ENCODE results near the gene CDK5RAP3. TPM values are rescaled to one million over a fixed set of nuclear protein-coding genes. Genes with fewer than 3 reads are reported as not detected.
"Not testable (repeated sequence)": the region's sequence is repeated elsewhere in the genome, so short reads cannot be mapped to it uniquely, and the experiment has no call there.

The CDK5RAP3 gene
- total and polyA plus RNA-seq, 2 experiments from 2014 or later: 124 to 179 TPM

GRCh38 chr17:47931848-47932247, 39.1 kb upstream of the CDK5RAP3 start:
- H3K27me3 ChIP-seq: no peaks in the 10 kb centered on the region
- H3K79me2 ChIP-seq: no peaks in the 10 kb centered on the region
- H3K9me2 ChIP-seq (replicated peaks; ENCODE audit: insufficient read depth): no peaks in the 10 kb centered on the region
- no peaks in the 10 kb centered on the region for H3K4me1 ChIP-seq (ENCODE audit: insufficient read depth)
- no peaks in the 10 kb centered on the region for H3K9me3 ChIP-seq (ENCODE audit: low read depth)
- H3K4me2 ChIP-seq: no peak overlapping the region
- no peaks in the 10 kb centered on the region for H4K20me1 ChIP-seq (ENCODE audit: insufficient read depth, poor library complexity, severe bottlenecking)
- H3K27ac ChIP-seq: no peak overlapping the region
- no peak overlapping the region for H2AFZ ChIP-seq
- TF ChIP-seq EZH2 (IDR thresholded peaks at IDR 0.05; ENCODE audit: borderline replicate concordance): no peak
- TF ChIP-seq, protein P1, sequence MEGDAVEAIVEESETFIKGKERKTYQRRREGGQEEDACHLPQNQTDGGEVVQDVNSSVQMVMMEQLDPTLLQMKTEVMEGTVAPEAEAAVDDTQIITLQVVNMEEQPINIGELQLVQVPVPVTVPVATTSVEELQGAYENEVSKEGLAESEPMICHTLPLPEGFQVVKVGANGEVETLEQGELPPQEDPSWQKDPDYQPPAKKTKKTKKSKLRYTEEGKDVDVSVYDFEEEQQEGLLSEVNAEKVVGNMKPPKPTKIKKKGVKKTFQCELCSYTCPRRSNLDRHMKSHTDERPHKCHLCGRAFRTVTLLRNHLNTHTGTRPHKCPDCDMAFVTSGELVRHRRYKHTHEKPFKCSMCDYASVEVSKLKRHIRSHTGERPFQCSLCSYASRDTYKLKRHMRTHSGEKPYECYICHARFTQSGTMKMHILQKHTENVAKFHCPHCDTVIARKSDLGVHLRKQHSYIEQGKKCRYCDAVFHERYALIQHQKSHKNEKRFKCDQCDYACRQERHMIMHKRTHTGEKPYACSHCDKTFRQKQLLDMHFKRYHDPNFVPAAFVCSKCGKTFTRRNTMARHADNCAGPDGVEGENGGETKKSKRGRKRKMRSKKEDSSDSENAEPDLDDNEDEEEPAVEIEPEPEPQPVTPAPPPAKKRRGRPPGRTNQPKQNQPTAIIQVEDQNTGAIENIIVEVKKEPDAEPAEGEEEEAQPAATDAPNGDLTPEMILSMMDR (IDR thresholded peaks at IDR 0.05; ENCODE audit: poor library complexity): no peak
- TF ChIP-seq EZH2phosphoT487 (IDR thresholded peaks at IDR 0.05; ENCODE audit: low read depth, severe bottlenecking, unreplicated experiment): no peak
- H3K36me3 ChIP-seq (replicated peaks; ENCODE audit: insufficient read depth, low read depth): no peaks in the 10 kb centered on the region
- DNase-seq (ENCODE audit: low spot score): no peak
- H3K4me3 ChIP-seq: no peak overlapping the region
- 89% methylated on average over 4 of the region's 4 CpGs for WGBS (ENCODE audit: low lambda C conversion rate, missing lambda C conversion rate)

DNA sequence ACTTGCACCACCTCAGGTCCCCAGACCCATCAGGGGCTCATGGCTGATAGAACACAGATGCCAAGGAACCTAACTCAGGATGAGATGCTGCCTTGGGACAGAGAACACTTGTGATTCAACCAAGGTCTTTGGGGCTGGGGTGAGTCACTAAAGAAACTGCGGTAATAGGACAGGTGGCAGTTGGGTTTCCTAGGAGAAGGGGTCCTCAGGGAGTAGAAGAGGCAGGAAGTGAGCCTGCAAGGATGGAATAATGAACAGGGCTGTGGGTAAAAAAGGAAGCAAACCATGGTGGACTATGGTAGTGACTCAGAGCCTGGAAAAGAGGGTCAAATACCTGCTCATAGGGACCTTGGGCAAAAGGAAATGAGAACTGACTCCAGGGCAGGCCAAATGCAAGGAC, 36.1 kb upstream of the CDK5RAP3 start:
- H2AFZ ChIP-seq: no peak overlapping the region
- no peak overlapping the region for H3K27ac ChIP-seq
- no peaks in the 10 kb centered on the region for H3K4me1 ChIP-seq (ENCODE audit: insufficient read depth)
- H3K4me2 ChIP-seq: no peak overlapping the region
- 100% methylated on average over 1 of the region's 1 CpG for WGBS (ENCODE audit: low lambda C conversion rate, missing lambda C conversion rate)
- H4K20me1 ChIP-seq (ENCODE audit: insufficient read depth, poor library complexity, severe bottlenecking): no peaks in the 10 kb centered on the region
- H3K27me3 ChIP-seq: no peaks in the 10 kb centered on the region
- H3K4me3 ChIP-seq: no peak overlapping the region
- no peak for DNase-seq (ENCODE audit: low spot score)
- no peaks in the 10 kb centered on the region for H3K9me2 ChIP-seq (replicated peaks; ENCODE audit: insufficient read depth)
- no peak for TF ChIP-seq EZH2phosphoT487 (IDR thresholded peaks at IDR 0.05; ENCODE audit: low read depth, severe bottlenecking, unreplicated experiment)
- TF ChIP-seq, protein P1 (IDR thresholded peaks at IDR 0.05; ENCODE audit: poor library complexity): no peak
- no peak for TF ChIP-seq EZH2 (IDR thresholded peaks at IDR 0.05; ENCODE audit: borderline replicate concordance)
- H3K36me3 ChIP-seq (replicated peaks; ENCODE audit: insufficient read depth, low read depth): no peaks in the 10 kb centered on the region
- no peaks in the 10 kb centered on the region for H3K9me3 ChIP-seq (ENCODE audit: low read depth)
- no peaks in the 10 kb centered on the region for H3K79me2 ChIP-seq

DNA sequence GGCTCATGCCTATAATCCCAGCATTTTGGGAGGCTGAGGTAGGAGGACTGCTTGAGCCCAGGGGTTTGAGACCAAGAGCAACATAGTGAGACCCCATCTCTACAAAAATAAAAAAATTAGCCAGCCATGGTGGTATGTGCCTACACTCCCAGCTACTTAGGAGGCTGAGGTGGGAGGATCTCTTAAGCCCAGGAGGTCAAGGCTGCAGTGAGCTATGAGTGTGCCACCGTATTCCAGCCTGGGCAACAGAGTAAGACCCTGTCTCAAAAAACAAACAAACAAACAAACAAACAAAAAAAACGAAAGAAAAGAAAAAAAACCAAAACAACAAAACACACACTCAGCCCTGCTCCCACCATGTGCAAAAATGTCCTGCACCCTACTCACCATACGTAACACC, 35.4 kb upstream of the CDK5RAP3 start:
- not testable (repeated sequence) for H3K9me2 ChIP-seq (replicated peaks; ENCODE audit: insufficient read depth); H3K4me2 ChIP-seq; H3K79me2 ChIP-seq; H3K9me3 ChIP-seq (ENCODE audit: low read depth); H3K27me3 ChIP-seq; H4K20me1 ChIP-seq (ENCODE audit: insufficient read depth, poor library complexity, severe bottlenecking); H2AFZ ChIP-seq; H3K27ac ChIP-seq; H3K4me1 ChIP-seq (ENCODE audit: insufficient read depth); H3K36me3 ChIP-seq (replicated peaks; ENCODE audit: insufficient read depth, low read depth); H3K4me3 ChIP-seq; DNase-seq (ENCODE audit: low spot score)
- WGBS (ENCODE audit: low lambda C conversion rate, missing lambda C conversion rate): 76% methylated on average over 3 of the region's 3 CpGs

DNA sequence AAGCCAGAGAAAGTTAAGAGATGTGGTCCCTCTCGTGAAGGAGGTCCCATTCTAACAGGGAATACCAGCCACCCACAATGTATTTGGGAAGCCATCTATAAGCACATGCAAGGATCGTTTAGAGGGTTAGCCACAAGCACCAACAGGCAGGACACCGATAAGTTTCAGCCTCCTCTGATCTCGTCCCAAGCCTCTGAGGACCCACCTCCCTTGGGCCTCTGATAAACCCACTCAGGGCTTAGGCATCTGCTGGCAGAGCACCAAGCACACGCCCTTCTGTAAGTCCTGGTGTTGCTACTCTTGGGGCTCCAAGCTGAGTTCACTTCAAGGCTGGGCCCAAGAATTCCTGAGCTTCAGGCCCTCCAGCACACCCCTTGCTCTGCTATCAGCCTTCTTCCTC, 35.0 kb upstream of the CDK5RAP3 start:
- Histone ChIP-seq H3K9me3 (ENCODE audit: low read depth) (no peaks in the 10 kb centered on the region), H2AFZ (no peak overlapping the region), H3K4me2 (no peak overlapping the region)

More for the DNA sequence above, 35.0 kb upstream of the CDK5RAP3 start:
- TF ChIP-seq EZH2phosphoT487 (IDR thresholded peaks at IDR 0.05; ENCODE audit: low read depth, severe bottlenecking, unreplicated experiment) (no peak), EZH2 (IDR thresholded peaks at IDR 0.05; ENCODE audit: borderline replicate concordance) (no peak)
- TF ChIP-seq, protein P1 (IDR thresholded peaks at IDR 0.05; ENCODE audit: poor library complexity): no peak
- Histone ChIP-seq H3K27ac (no peak overlapping the region), H3K4me1 (ENCODE audit: insufficient read depth) (no peaks in the 10 kb centered on the region), H3K36me3 (replicated peaks; ENCODE audit: insufficient read depth, low read depth) (no peaks in the 10 kb centered on the region), H3K9me2 (replicated peaks; ENCODE audit: insufficient read depth) (no peaks in the 10 kb centered on the region), H3K79me2 (no peaks in the 10 kb centered on the region), H3K4me3 (no peak overlapping the region), H4K20me1 (ENCODE audit: insufficient read depth, poor library complexity, severe bottlenecking) (no peaks in the 10 kb centered on the region), H3K27me3 (no peaks in the 10 kb centered on the region)
- DNase-seq (ENCODE audit: low spot score): no peak
- WGBS (ENCODE audit: low lambda C conversion rate, missing lambda C conversion rate): 90% methylated on average over 5 of the region's 5 CpGs

Measured in hepatocyte (in vitro differentiated cells).